Ishikawa (cell line): Measurements from ENCODE around the gene ADM5.

ENCODE experiments used
- CEBPB ChIP-seq: IDR thresholded peaks from 2 replicates; pipeline ENCODE4 v1.6.1; 2012
- CREB1 ChIP-seq: IDR thresholded peaks from 2 replicates; pipeline ENCODE4 v1.6.1; 2012; ENCODE audit warnings: low read depth
- EGR1 ChIP-seq: IDR thresholded peaks from 2 replicates; pipeline ENCODE4 v1.6.1; 2012
- EP300 ChIP-seq: IDR thresholded peaks from 2 replicates; pipeline ENCODE4 v1.6.1; 2012; ENCODE audit warnings: borderline replicate concordance
- FOXM1 ChIP-seq: IDR thresholded peaks from 2 replicates; pipeline ENCODE4 v1.6.1; 2012; ENCODE audit warnings: low read depth, borderline replicate concordance
- MAX ChIP-seq: IDR thresholded peaks from 2 replicates; pipeline ENCODE4 v1.6.1; 2012
- NFIC ChIP-seq: IDR thresholded peaks from 2 replicates; pipeline ENCODE4 v1.6.1; 2012
- RAD21 ChIP-seq: IDR thresholded peaks from 2 replicates; pipeline ENCODE4 v1.6.1; 2012; ENCODE audit warnings: low read depth
- REST ChIP-seq: IDR thresholded peaks from 2 replicates; pipeline ENCODE4 v1.6.1; 2012; ENCODE audit warnings: low read depth, mild to moderate bottlenecking
- TAF1 ChIP-seq: IDR thresholded peaks from 2 replicates; pipeline ENCODE4 v1.6.1; 2012; ENCODE audit warnings: low read depth, mild to moderate bottlenecking
- TCF12 ChIP-seq: IDR thresholded peaks from 2 replicates; pipeline ENCODE4 v1.6.1; 2012; ENCODE audit warnings: low read depth
- TEAD4 ChIP-seq: IDR thresholded peaks from 2 replicates; pipeline ENCODE4 v1.6.1; 2012
- USF1 ChIP-seq: IDR thresholded peaks from 2 replicates; pipeline ENCODE4 v1.6.1; 2012
- YY1 ChIP-seq: IDR thresholded peaks from 2 replicates; pipeline ENCODE4 v1.6.1; 2012; ENCODE audit warnings: low read depth
- ZBTB7A ChIP-seq: IDR thresholded peaks from 2 replicates; pipeline ENCODE4 v1.6.1; 2012; ENCODE audit warnings: low read depth

ADM5 gene

GRCh38 chr19:49690656-49691242 lies 1.4 kb downstream of the ADM5 start, which contains the start of gene CPT1C:
Gene CPT1C, plus strand, starts transcription at chr19:49691116. Its CDS starts 1,137 bp downstream, at chr19:49692253.
- TF ChIP-seq EP300 (no peak), REST (no peak), TCF12 (no peak), MAX (no peak), CEBPB (no peak), TEAD4 (no peak), ZBTB7A (no peak), EGR1 (no peak), TAF1 (no peak)

- TF ChIP-seq YY1 (no peak), RAD21 (no peak), CREB1 (no peak), MAX (no peak), CEBPB (no peak), USF1 (no peak), REST (no peak), EP300 (no peak), NFIC (no peak), ZBTB7A (no peak)
Observed at GRCh38 chr19:49691243-49692146, 2.1 kb downstream of the ADM5 start.

- TF ChIP-seq RAD21 (no peak), TAF1 (no peak), TEAD4 (no peak), TCF12 (no peak)
Observed at GRCh38 chr19:49692147-49692506, 2.7 kb downstream of the ADM5 start.

GRCh38 chr19:49696115-49696514 lies 6.7 kb downstream of the ADM5 start:
- no peak for TF ChIP-seq TEAD4
- TF ChIP-seq NFIC: no peak
- no peak for TF ChIP-seq EP300
- TF ChIP-seq MAX: no peak
- no peak for TF ChIP-seq FOXM1
- TF ChIP-seq RAD21: no peak
- no peak for TF ChIP-seq CEBPB
- TF ChIP-seq TCF12: no peak
- no peak for TF ChIP-seq TAF1
- TF ChIP-seq REST: no peak
- no peak for TF ChIP-seq YY1
- TF ChIP-seq ZBTB7A: no peak

GRCh38 chr19:49696865-49697264 lies 7.5 kb downstream of the ADM5 start:
- TF ChIP-seq CEBPB (no peak), ZBTB7A (no peak), TAF1 (no peak), EGR1 (no peak), NFIC (no peak), FOXM1 (no peak), YY1 (no peak), RAD21 (no peak), TCF12 (no peak), CREB1 (no peak), MAX (no peak), USF1 (no peak), EP300 (no peak), TEAD4 (no peak), REST (no peak)
